Uterus (tissue), 2 donors: ENCODE results near the gene CBARP.

Experiments
- CTCF ChIP-seq, 4 experiments: fragments of 200-600 bp in 2 of 4; fragments of 450-650 bp in 2 of 4; sonication (generic) in 2 of 4; IDR thresholded peaks; one replicate each; pipeline ENCODE4 v1.5.1; 2016 to 2019; ENCODE audit warnings: antibody characterized with exemption in 4 of 4, mild to moderate bottlenecking in 2 of 4, moderate library complexity in 1 of 4
- POLR2A ChIP-seq, 2 donors: fragments of 450-650 bp; IDR thresholded peaks; one replicate each; pipeline ENCODE4 v1.6.1; 2016; ENCODE audit warnings: antibody characterized with exemption in 2 of 2, mild to moderate bottlenecking in 1 of 2, moderate library complexity in 1 of 2

DNA sequence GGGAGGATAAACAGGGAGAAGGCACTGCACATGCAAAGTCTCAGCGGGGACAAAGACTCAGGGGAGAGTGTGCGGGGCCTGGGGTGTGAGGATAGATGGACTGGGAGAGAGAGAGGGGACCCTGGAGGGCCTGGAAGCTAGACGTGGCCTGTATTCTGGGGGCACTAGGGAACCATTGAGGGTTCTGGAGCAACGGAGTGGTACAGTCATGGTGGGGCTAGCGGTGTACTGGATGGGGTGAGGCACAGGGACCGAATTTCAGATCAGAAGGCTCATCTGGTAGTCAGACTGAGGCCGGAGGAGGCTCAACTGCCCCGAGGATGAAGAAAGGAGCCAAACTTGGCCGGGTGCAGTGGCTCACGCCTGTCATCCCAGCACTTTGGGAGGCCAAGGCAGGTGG, 55.7 kb downstream of the CBARP start:
- TF ChIP-seq CTCF (IDR thresholded peaks at IDR 0.05), result no peak
- no peak for TF ChIP-seq POLR2A (IDR thresholded peaks at IDR 0.05)
